ENCODE measurements around the gene BHLHE41.

DNA sequence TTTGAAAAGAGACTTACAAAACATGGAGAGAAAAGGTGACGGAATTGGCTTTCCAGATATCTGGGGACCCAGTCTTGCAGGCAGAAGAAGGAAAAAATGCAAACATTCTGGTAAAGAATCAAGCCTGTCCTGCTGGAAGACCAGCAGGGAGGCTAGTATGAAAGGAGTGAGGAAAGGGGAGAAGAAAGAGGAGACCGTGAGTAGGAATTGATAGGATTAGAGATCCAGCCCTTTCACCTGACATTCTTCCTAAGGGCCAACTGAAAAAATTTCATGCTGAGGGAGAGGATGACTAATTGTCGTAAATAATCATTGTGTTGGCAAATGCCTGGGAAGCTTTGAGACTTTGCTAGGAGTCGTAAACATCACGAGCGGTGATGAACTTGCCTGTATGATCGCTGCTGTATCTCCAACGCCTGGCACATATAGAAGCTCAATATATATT lies 12.1 kb downstream of the BHLHE41 start:
- TF ChIP-seq, protein P1, sequence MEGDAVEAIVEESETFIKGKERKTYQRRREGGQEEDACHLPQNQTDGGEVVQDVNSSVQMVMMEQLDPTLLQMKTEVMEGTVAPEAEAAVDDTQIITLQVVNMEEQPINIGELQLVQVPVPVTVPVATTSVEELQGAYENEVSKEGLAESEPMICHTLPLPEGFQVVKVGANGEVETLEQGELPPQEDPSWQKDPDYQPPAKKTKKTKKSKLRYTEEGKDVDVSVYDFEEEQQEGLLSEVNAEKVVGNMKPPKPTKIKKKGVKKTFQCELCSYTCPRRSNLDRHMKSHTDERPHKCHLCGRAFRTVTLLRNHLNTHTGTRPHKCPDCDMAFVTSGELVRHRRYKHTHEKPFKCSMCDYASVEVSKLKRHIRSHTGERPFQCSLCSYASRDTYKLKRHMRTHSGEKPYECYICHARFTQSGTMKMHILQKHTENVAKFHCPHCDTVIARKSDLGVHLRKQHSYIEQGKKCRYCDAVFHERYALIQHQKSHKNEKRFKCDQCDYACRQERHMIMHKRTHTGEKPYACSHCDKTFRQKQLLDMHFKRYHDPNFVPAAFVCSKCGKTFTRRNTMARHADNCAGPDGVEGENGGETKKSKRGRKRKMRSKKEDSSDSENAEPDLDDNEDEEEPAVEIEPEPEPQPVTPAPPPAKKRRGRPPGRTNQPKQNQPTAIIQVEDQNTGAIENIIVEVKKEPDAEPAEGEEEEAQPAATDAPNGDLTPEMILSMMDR (IDR thresholded peaks at IDR 0.05; ENCODE audit: poor library complexity): no peak
- no peak for TF ChIP-seq EZH2phosphoT487 (IDR thresholded peaks at IDR 0.05; ENCODE audit: low read depth, severe bottlenecking, unreplicated experiment)

Data from hepatocyte (in vitro differentiated cells).